Mammary epithelial cell (primary cell): ENCODE measurements around the gene RWDD3.

Source experiments
- CTCF ChIP-seq, 2 donors: IDR thresholded peaks in 1 of 2; conservative IDR thresholded peaks in 1 of 2; 2 replicates each; pipeline ENCODE4 v1.5.1; 2011 to 2012; ENCODE audit warnings: inconsistent platforms in 2 of 2, low read length in 2 of 2, mild to moderate bottlenecking in 2 of 2, control low read depth in 1 of 2, low read depth in 1 of 2; ENCODE audit not compliant: insufficient read depth in 1 of 2; ENCODE audit errors: extremely low read depth in 1 of 2
- EZH2 ChIP-seq: IDR thresholded peaks from 2 replicates; pipeline ENCODE4 v1.6.1; 2012; ENCODE audit warnings: low read length, inconsistent platforms, borderline replicate concordance

GRCh38 chr1:95254959-95255358 lies 20.9 kb downstream of the RWDD3 start:
- TF ChIP-seq CTCF (conservative IDR thresholded peaks at IDR 0.05 in 1 of 2, IDR thresholded peaks at IDR 0.05 in 1 of 2; ENCODE audit: extremely low read depth in 1 of 2, insufficient read depth in 1 of 2, low read depth in 1 of 2, low read length in 2 of 2), result no peak
- TF ChIP-seq EZH2, result no peak
